ENCODE measurements around the gene NF2. TPM values are rescaled to one million over a fixed set of nuclear protein-coding genes. Genes with fewer than 3 reads are reported as not detected.
A peak's percentile ranks its signal among the peaks of the same experiment; 100 is the strongest.

Gene NF2
- total and polyA plus RNA-seq, 10 of the 15 experiments (the other 5 are each of a cell fraction or from before 2014, with no cell fraction given): 2.2 to 49.8 (median 22.5) TPM

GRCh38 chr22:29723766-29724165, 120.3 kb downstream of the NF2 start:
- ChIA-PET POLR2A (no interaction called here), CTCF (interaction anchor here (0.7 to 1.0 kb wide), 2 partner anchors 246 to 281 kb away, joined by 3 read pairs; no protein-coding TSS in a partner anchor), RAD21 (ENCODE audit: unreplicated experiment) (no interaction called here), SMC1A (ENCODE audit: uncharacterized antibody, unreplicated experiment) (no interaction called here)
- FAIRE-seq: no peak
- Histone ChIP-seq H3K4me1 (ENCODE audit: control insufficient read depth, insufficient read depth, low read length) (no peaks in the 10 kb centered on the region), H3K4me3 (no peak overlapping the region), H3K27ac (ENCODE audit: control insufficient read depth, insufficient read depth) (no peak overlapping the region), H4K20me1 (ENCODE audit: control insufficient read depth, insufficient read depth) (no peaks in the 10 kb centered on the region), H3K36me3 (ENCODE audit: control insufficient read depth in 2 of 2, insufficient read depth in 2 of 2, low read length in 1 of 2) (no peaks in the 10 kb centered on the region), H3K79me2 (ENCODE audit: control insufficient read depth, insufficient read depth, low read length) (no peaks in the 10 kb centered on the region), H3K9me3 (replicated peaks; ENCODE audit: control insufficient read depth, insufficient read depth, low read length) (no peaks in the 10 kb centered on the region), H3K4me2 (ENCODE audit: control insufficient read depth, insufficient read depth) (no peak overlapping the region), H3K9ac (ENCODE audit: control insufficient read depth, insufficient read depth, low read length) (no peak overlapping the region), H3K27me3 (replicated peaks in 1 of 2; ENCODE audit: control insufficient read depth in 2 of 2, insufficient read depth in 2 of 2, low read length in 1 of 2) (peaks cover 3 to 8% of the 10 kb centered on the region in 2 experiments; a peak in 2 of 4 replicates), H2AFZ (ENCODE audit: control insufficient read depth, low read depth, low read length) (no peak overlapping the region)
- TF ChIP-seq, protein P1, sequence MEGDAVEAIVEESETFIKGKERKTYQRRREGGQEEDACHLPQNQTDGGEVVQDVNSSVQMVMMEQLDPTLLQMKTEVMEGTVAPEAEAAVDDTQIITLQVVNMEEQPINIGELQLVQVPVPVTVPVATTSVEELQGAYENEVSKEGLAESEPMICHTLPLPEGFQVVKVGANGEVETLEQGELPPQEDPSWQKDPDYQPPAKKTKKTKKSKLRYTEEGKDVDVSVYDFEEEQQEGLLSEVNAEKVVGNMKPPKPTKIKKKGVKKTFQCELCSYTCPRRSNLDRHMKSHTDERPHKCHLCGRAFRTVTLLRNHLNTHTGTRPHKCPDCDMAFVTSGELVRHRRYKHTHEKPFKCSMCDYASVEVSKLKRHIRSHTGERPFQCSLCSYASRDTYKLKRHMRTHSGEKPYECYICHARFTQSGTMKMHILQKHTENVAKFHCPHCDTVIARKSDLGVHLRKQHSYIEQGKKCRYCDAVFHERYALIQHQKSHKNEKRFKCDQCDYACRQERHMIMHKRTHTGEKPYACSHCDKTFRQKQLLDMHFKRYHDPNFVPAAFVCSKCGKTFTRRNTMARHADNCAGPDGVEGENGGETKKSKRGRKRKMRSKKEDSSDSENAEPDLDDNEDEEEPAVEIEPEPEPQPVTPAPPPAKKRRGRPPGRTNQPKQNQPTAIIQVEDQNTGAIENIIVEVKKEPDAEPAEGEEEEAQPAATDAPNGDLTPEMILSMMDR (IDR thresholded peaks at IDR 0.05 in 2 of 3, conservative IDR thresholded peaks at IDR 0.05 in 1 of 3; ENCODE audit: control insufficient read depth in 2 of 3, extremely low read depth in 1 of 3, insufficient read depth in 1 of 3, low read depth in 3 of 3, low read length in 3 of 3): 0 out of 6 replicates have a peak, but pooled peaks of 1 of the 3 experiments have one; percentile 4
- no peak for TF ChIP-seq CHD4 (IDR thresholded peaks at IDR 0.05)
- no peak for DNase-seq (ENCODE audit: low read depth, low spot score)
- ATAC-seq: no peak
- BruUV-seq (replicated peaks): no TSS peak
- in situ Hi-C loops (cut with MboI) (no loop called here), intact Hi-C loops (cut with micrococcal nuclease; ENCODE audit: unreplicated experiment) (loop anchor here (10.0 kb wide), 1 partner anchor 361 kb away; the partner anchor contains the start of gene HORMAD2)
- WGBS (ENCODE audit: insufficient coverage, insufficient replicate concordance, low lambda C conversion rate, missing lambda C conversion rate): 50% methylated on average over 10 of the region's 10 CpGs

DNA sequence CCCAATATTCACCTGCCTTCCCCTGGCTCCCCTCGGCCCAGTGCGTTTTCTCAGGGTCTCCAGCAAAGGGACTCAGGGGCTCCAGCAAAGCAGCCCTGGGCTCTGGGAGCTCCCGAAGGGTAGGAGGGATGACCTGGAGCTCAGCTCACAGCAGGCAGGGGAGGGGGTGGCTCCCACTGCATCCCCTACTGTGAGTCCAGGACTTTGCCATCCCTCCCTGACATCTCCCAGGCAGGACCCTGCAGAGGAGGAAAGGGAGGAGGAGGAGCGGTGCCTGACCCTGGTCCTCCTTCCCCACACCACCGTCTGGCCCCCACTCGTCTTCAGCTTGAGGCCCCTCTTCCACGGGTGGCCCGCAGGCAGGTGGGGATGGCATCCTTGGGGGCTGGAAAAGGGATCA, 121.4 kb downstream of the NF2 start:
- Histone ChIP-seq H3K79me2 (ENCODE audit: control insufficient read depth, insufficient read depth, low read length) (no peaks in the 10 kb centered on the region), H3K27ac (ENCODE audit: control insufficient read depth, insufficient read depth) (no peak overlapping the region), H3K4me2 (ENCODE audit: control insufficient read depth, insufficient read depth) (no peak overlapping the region), H3K4me1 (ENCODE audit: control insufficient read depth, insufficient read depth, low read length) (no peaks in the 10 kb centered on the region), H3K27me3 (replicated peaks in 1 of 2; ENCODE audit: control insufficient read depth in 2 of 2, insufficient read depth in 2 of 2, low read length in 1 of 2) (peaks cover 0 to 2% of the 10 kb centered on the region in 2 experiments; a peak in 1 of 4 replicates), H2AFZ (ENCODE audit: control insufficient read depth, low read depth, low read length) (no peak overlapping the region), H3K9me3 (replicated peaks; ENCODE audit: control insufficient read depth, insufficient read depth, low read length) (no peaks in the 10 kb centered on the region), H3K9ac (ENCODE audit: control insufficient read depth, insufficient read depth, low read length) (no peak overlapping the region), H3K36me3 (ENCODE audit: control insufficient read depth in 2 of 2, insufficient read depth in 2 of 2, low read length in 1 of 2) (no peaks in the 10 kb centered on the region), H3K4me3 (no peak overlapping the region), H4K20me1 (ENCODE audit: control insufficient read depth, insufficient read depth) (no peaks in the 10 kb centered on the region)
- CTCF ChIA-PET: interaction anchor here (0.9 to 2.5 kb wide), 4 partner anchors 14 to 280 kb away, joined by 3 to 8 read pairs (median 4); no protein-coding TSS in a partner anchor
- no peak for DNase-seq (ENCODE audit: low read depth, low spot score)
- in situ Hi-C loops (cut with MboI) (no loop called here), intact Hi-C loops (cut with micrococcal nuclease; ENCODE audit: unreplicated experiment) (loop anchor here (10.0 kb wide), 1 partner anchor 360 kb away; the partner anchor contains the start of gene HORMAD2)
- RAD21 ChIA-PET (ENCODE audit: unreplicated experiment): interaction anchor here (0.9 kb wide), 1 partner anchor 280 kb away, joined by 3 read pairs; no protein-coding TSS in a partner anchor
- ATAC-seq: no peak
- no TSS peak for BruUV-seq (replicated peaks)
- TF ChIP-seq TCF7 (IDR thresholded peaks at IDR 0.05; ENCODE audit: borderline replicate concordance) (no peak), RFX5 (IDR thresholded peaks at IDR 0.05; ENCODE audit: low read depth, low read length) (no peak), IRF4 (IDR thresholded peaks at IDR 0.05; ENCODE audit: low read depth, low read length) (no peak), BCL11A (IDR thresholded peaks at IDR 0.05; ENCODE audit: low read depth, low read length) (no peak), CBX3 (IDR thresholded peaks at IDR 0.05; ENCODE audit: borderline replicate concordance, low read depth) (no peak), POLR2AphosphoS5 (IDR thresholded peaks at IDR 0.05; ENCODE audit: low read length) (no peak), ZNF622 (IDR thresholded peaks at IDR 0.05) (no peak), HCFC1 (IDR thresholded peaks at IDR 0.05; ENCODE audit: low read length) (no peak), MYC (IDR thresholded peaks at IDR 0.05; ENCODE audit: insufficient read depth, insufficient read length, insufficient replicate concordance, low read length, severe bottlenecking) (no peak), NBN (IDR thresholded peaks at IDR 0.05) (no peak), KDM1A (IDR thresholded peaks at IDR 0.05; ENCODE audit: borderline replicate concordance) (no peak), YY1 (IDR thresholded peaks at IDR 0.05; ENCODE audit: low read depth, low read length) (no peak), WRNIP1 (IDR thresholded peaks at IDR 0.05; ENCODE audit: borderline replicate concordance, low read depth, low read length) (no peak), ASH2L (IDR thresholded peaks at IDR 0.05; ENCODE audit: borderline replicate concordance, low read depth) (no peak), FOS (IDR thresholded peaks at IDR 0.05; ENCODE audit: borderline replicate concordance, extremely low read depth, insufficient read length) (no peak), NR2C1 (IDR thresholded peaks at IDR 0.05) (no peak)
- no peak for FAIRE-seq
- SMC1A ChIA-PET (ENCODE audit: uncharacterized antibody, unreplicated experiment): no interaction called here
- 38% methylated on average over 8 of the region's 8 CpGs for WGBS (ENCODE audit: insufficient coverage, insufficient replicate concordance, low lambda C conversion rate, missing lambda C conversion rate)
- POLR2A ChIA-PET: no interaction called here

All from GM12878 (cell line).